ENCODE results near the gene SREK1.

GRCh38 chr5:66231508-66231907 lies 87.4 kb downstream of the SREK1 start:
- TF ChIP-seq, protein P1, sequence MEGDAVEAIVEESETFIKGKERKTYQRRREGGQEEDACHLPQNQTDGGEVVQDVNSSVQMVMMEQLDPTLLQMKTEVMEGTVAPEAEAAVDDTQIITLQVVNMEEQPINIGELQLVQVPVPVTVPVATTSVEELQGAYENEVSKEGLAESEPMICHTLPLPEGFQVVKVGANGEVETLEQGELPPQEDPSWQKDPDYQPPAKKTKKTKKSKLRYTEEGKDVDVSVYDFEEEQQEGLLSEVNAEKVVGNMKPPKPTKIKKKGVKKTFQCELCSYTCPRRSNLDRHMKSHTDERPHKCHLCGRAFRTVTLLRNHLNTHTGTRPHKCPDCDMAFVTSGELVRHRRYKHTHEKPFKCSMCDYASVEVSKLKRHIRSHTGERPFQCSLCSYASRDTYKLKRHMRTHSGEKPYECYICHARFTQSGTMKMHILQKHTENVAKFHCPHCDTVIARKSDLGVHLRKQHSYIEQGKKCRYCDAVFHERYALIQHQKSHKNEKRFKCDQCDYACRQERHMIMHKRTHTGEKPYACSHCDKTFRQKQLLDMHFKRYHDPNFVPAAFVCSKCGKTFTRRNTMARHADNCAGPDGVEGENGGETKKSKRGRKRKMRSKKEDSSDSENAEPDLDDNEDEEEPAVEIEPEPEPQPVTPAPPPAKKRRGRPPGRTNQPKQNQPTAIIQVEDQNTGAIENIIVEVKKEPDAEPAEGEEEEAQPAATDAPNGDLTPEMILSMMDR (IDR thresholded peaks at IDR 0.05; ENCODE audit: insufficient read depth, low read length): no peak
- no peak for TF ChIP-seq POLR2AphosphoS5 (IDR thresholded peaks at IDR 0.05; ENCODE audit: low read depth)

Measured in HL-60 (cell line).